ENCODE measurements around the gene HS6ST1. TPM values are rescaled to one million over a fixed set of nuclear protein-coding genes. Genes with fewer than 3 reads are reported as not detected.

Gene HS6ST1
- total and polyA plus RNA-seq, 7 experiments from 2014 or later = 1.6 to 14.3 (median 11.3) TPM

GRCh38 chr2:128287780-128288735 is 30.6 kb downstream of the HS6ST1 start:
- ChIA-PET POLR2A (no interaction called here), CTCF (no interaction called here)
- H3K27ac ChIP-seq (ENCODE audit: low read depth, low read length) = no peak overlapping the region
- no peak overlapping the region for H3K4me3 Mint-ChIP-seq
- no peaks in the 10 kb centered on the region for H3K27me3 Mint-ChIP-seq
- peak overlapping the region in 1 of 9 donors; percentile 40 for H3K27ac Mint-ChIP-seq
- H3K4me1 Mint-ChIP-seq = peaks cover 0 to 15% (median 3%) of the 10 kb centered on the region in 7 donors
- ATAC-seq = no peak
- H3K4me3 ChIP-seq (ENCODE audit: low read length) = no peak overlapping the region
- H3K9me3 Mint-ChIP-seq = no peaks in the 10 kb centered on the region
- no peaks in the 10 kb centered on the region for H3K9me3 ChIP-seq (ENCODE audit: control insufficient read depth in 2 of 3, low read length in 3 of 3)
- peaks cover 0 to 10% (median 0%) of the 10 kb centered on the region in 5 donors for H3K36me3 Mint-ChIP-seq
- intact Hi-C loops (cut with micrococcal nuclease) = no loop called here
- DNase-seq = no peak
- peaks cover 0 to 3% (median 0%) of the 10 kb centered on the region in 3 experiments for H3K36me3 ChIP-seq (ENCODE audit: control insufficient read depth in 2 of 3, insufficient read depth in 3 of 3, low read length in 3 of 3)
- H3K27me3 ChIP-seq (ENCODE audit: control insufficient read depth in 2 of 2, insufficient read depth in 2 of 2, low read length in 2 of 2) = no peaks in the 10 kb centered on the region
- no peaks in the 10 kb centered on the region for H3K4me1 ChIP-seq (ENCODE audit: control insufficient read depth in 2 of 2, insufficient read depth in 2 of 2, low read length in 2 of 2)

GRCh38 chr2:128286905-128287779 is 31.5 kb downstream of the HS6ST1 start:
- H3K36me3 Mint-ChIP-seq = peaks cover 0 to 10% (median 0%) of the 10 kb centered on the region in 5 donors
- H3K4me3 Mint-ChIP-seq = no peak overlapping the region
- H3K4me1 ChIP-seq (ENCODE audit: control insufficient read depth in 2 of 2, insufficient read depth in 2 of 2, low read length in 2 of 2) = no peaks in the 10 kb centered on the region
- DNase-seq (no peak), ATAC-seq (no peak)
- H3K27ac ChIP-seq (ENCODE audit: low read depth, low read length) = no peak overlapping the region
- H3K27me3 ChIP-seq (ENCODE audit: control insufficient read depth in 2 of 2, insufficient read depth in 2 of 2, low read length in 2 of 2) = no peaks in the 10 kb centered on the region
- ChIA-PET POLR2A (no interaction called here), CTCF (no interaction called here)
- no peaks in the 10 kb centered on the region for H3K27me3 Mint-ChIP-seq
- intact Hi-C loops (cut with micrococcal nuclease) = no loop called here
- no peaks in the 10 kb centered on the region for H3K9me3 ChIP-seq (ENCODE audit: control insufficient read depth in 2 of 3, low read length in 3 of 3)
- peaks cover 0 to 3% (median 0%) of the 10 kb centered on the region in 3 experiments for H3K36me3 ChIP-seq (ENCODE audit: control insufficient read depth in 2 of 3, insufficient read depth in 3 of 3, low read length in 3 of 3)
- H3K27ac Mint-ChIP-seq = no peak overlapping the region
- no peak overlapping the region for H3K4me3 ChIP-seq (ENCODE audit: low read length)
- H3K4me1 Mint-ChIP-seq = peaks cover 0 to 18% (median 6%) of the 10 kb centered on the region in 7 donors
- no peaks in the 10 kb centered on the region for H3K9me3 Mint-ChIP-seq

- H3K4me1 ChIP-seq (ENCODE audit: control insufficient read depth in 2 of 2, insufficient read depth in 2 of 2, low read length in 2 of 2) = no peaks in the 10 kb centered on the region
- no peak overlapping the region for H3K27ac ChIP-seq (ENCODE audit: low read depth, low read length)
- intact Hi-C loops (cut with micrococcal nuclease) = no loop called here
- DNase-seq (no peak), ATAC-seq (no peak)
- CTCF ChIA-PET = no interaction called here
- no peaks in the 10 kb centered on the region for H3K9me3 ChIP-seq (ENCODE audit: control insufficient read depth in 2 of 3, low read length in 3 of 3)
- Mint-ChIP-seq H3K9me3 (no peaks in the 10 kb centered on the region), H3K27ac (no peak overlapping the region), H3K4me3 (no peak overlapping the region), H3K36me3 (peaks cover 0 to 10% (median 0%) of the 10 kb centered on the region in 5 donors), H3K27me3 (no peaks in the 10 kb centered on the region), H3K4me1 (peaks cover 4 to 27% (median 7%) of the 10 kb centered on the region in 7 donors)
- no peak overlapping the region for H3K4me3 ChIP-seq (ENCODE audit: low read length)
- no peaks in the 10 kb centered on the region for H3K27me3 ChIP-seq (ENCODE audit: control insufficient read depth in 2 of 2, insufficient read depth in 2 of 2, low read length in 2 of 2)
- POLR2A ChIA-PET = no interaction called here
- H3K36me3 ChIP-seq (ENCODE audit: control insufficient read depth in 2 of 3, insufficient read depth in 3 of 3, low read length in 3 of 3) = peaks cover 0 to 3% (median 0%) of the 10 kb centered on the region in 3 experiments
Observed at GRCh38 chr2:128286011-128286721, 32.5 kb downstream of the HS6ST1 start.

GRCh38 chr2:128285329-128285931 is 33.2 kb downstream of the HS6ST1 start:
- peaks cover under 1 to 3% of the 10 kb centered on the region in 2 donors for H3K4me1 ChIP-seq (ENCODE audit: control insufficient read depth in 2 of 2, insufficient read depth in 2 of 2, low read length in 2 of 2)
- POLR2A ChIA-PET = no interaction called here
- DNase-seq (no peak), ATAC-seq (no peak)
- H3K27me3 Mint-ChIP-seq = no peaks in the 10 kb centered on the region
- peaks cover 0 to 9% (median 0%) of the 10 kb centered on the region in 5 donors for H3K36me3 Mint-ChIP-seq
- intact Hi-C loops (cut with micrococcal nuclease) = no loop called here
- no peaks in the 10 kb centered on the region for H3K9me3 ChIP-seq (ENCODE audit: control insufficient read depth in 2 of 3, low read length in 3 of 3)
- H3K27ac ChIP-seq (ENCODE audit: low read depth, low read length) = no peak overlapping the region
- H3K4me3 Mint-ChIP-seq = no peak overlapping the region
- H3K36me3 ChIP-seq (ENCODE audit: control insufficient read depth in 2 of 3, insufficient read depth in 3 of 3, low read length in 3 of 3) = peaks cover 0 to 3% (median 0%) of the 10 kb centered on the region in 3 experiments
- H3K27ac Mint-ChIP-seq = no peak overlapping the region
- CTCF ChIA-PET = no interaction called here
- H3K9me3 Mint-ChIP-seq = no peaks in the 10 kb centered on the region
- no peak overlapping the region for H3K4me3 ChIP-seq (ENCODE audit: low read length)
- H3K27me3 ChIP-seq (ENCODE audit: control insufficient read depth in 2 of 2, insufficient read depth in 2 of 2, low read length in 2 of 2) = no peaks in the 10 kb centered on the region
- peaks cover 6 to 31% (median 13%) of the 10 kb centered on the region in 7 donors for H3K4me1 Mint-ChIP-seq

- Histone ChIP-seq H3K4me3 (ENCODE audit: low read length) (no peak overlapping the region), H3K4me1 (ENCODE audit: control insufficient read depth in 2 of 2, insufficient read depth in 2 of 2, low read length in 2 of 2) (peaks cover 4 to 5% of the 10 kb centered on the region in 2 donors), H3K27ac (ENCODE audit: low read depth, low read length) (no peak overlapping the region), H3K36me3 (ENCODE audit: control insufficient read depth in 2 of 3, insufficient read depth in 3 of 3, low read length in 3 of 3) (peaks cover 0 to 3% (median 0%) of the 10 kb centered on the region in 3 experiments), H3K9me3 (ENCODE audit: control insufficient read depth in 2 of 3, low read length in 3 of 3) (no peaks in the 10 kb centered on the region), H3K27me3 (ENCODE audit: control insufficient read depth in 2 of 2, insufficient read depth in 2 of 2, low read length in 2 of 2) (no peaks in the 10 kb centered on the region)
- POLR2A ChIA-PET = no interaction called here
- DNase-seq (no peak), ATAC-seq (no peak)
- Mint-ChIP-seq H3K4me3 (no peak overlapping the region), H3K4me1 (peaks cover 6 to 31% (median 16%) of the 10 kb centered on the region in 7 donors), H3K27me3 (no peaks in the 10 kb centered on the region), H3K27ac (no peak overlapping the region), H3K36me3 (peaks cover 0 to 7% (median 0%) of the 10 kb centered on the region in 5 donors), H3K9me3 (no peaks in the 10 kb centered on the region)
- intact Hi-C loops (cut with micrococcal nuclease) = no loop called here
- CTCF ChIA-PET = no interaction called here
Observed at GRCh38 chr2:128284841-128285240, 33.8 kb downstream of the HS6ST1 start.

GRCh38 chr2:128284037-128284441 is 34.6 kb downstream of the HS6ST1 start:
- no peak overlapping the region for H3K27ac ChIP-seq (ENCODE audit: low read depth, low read length)
- no peaks in the 10 kb centered on the region for H3K27me3 ChIP-seq (ENCODE audit: control insufficient read depth in 2 of 2, insufficient read depth in 2 of 2, low read length in 2 of 2)
- H3K9me3 ChIP-seq (ENCODE audit: control insufficient read depth in 2 of 3, low read length in 3 of 3) = no peaks in the 10 kb centered on the region
- peaks cover 4 to 5% of the 10 kb centered on the region in 2 donors for H3K4me1 ChIP-seq (ENCODE audit: control insufficient read depth in 2 of 2, insufficient read depth in 2 of 2, low read length in 2 of 2)
- POLR2A ChIA-PET = no interaction called here
- peaks cover 0 to 3% (median 0%) of the 10 kb centered on the region in 3 experiments for H3K36me3 ChIP-seq (ENCODE audit: control insufficient read depth in 2 of 3, insufficient read depth in 3 of 3, low read length in 3 of 3)
- peaks cover 6 to 29% (median 18%) of the 10 kb centered on the region in 7 donors for H3K4me1 Mint-ChIP-seq
- no peak for DNase-seq
- intact Hi-C loops (cut with micrococcal nuclease) = no loop called here
- no peaks in the 10 kb centered on the region for H3K27me3 Mint-ChIP-seq
- ATAC-seq = no peak
- no peak overlapping the region for H3K4me3 ChIP-seq (ENCODE audit: low read length)
- CTCF ChIA-PET = no interaction called here
- no peak overlapping the region for H3K27ac Mint-ChIP-seq
- no peak overlapping the region for H3K4me3 Mint-ChIP-seq
- no peaks in the 10 kb centered on the region for H3K9me3 Mint-ChIP-seq
- peaks cover 0 to 7% (median 0%) of the 10 kb centered on the region in 5 donors for H3K36me3 Mint-ChIP-seq
